Glutamatergic neuron (in vitro differentiated cells): ENCODE results near the gene ZNF530. TPM values are rescaled to one million over a fixed set of nuclear protein-coding genes. Genes with fewer than 3 reads are reported as not detected.

Source experiments
- DNase-seq: peaks from one replicate; pipeline ENCODE4 v3.0.0; 2022
- H3K27ac Mint-ChIP-seq: one replicate; pipeline ENCODE4 v1.8.0; 2020; ENCODE audit warnings: mild to moderate bottlenecking, mixed read lengths, inconsistent platforms; ENCODE audit not compliant: unreplicated experiment
- H3K27me3 Mint-ChIP-seq: one replicate; pipeline ENCODE4 v1.8.0; 2020; ENCODE audit warnings: mild to moderate bottlenecking, moderate library complexity, mixed read lengths, inconsistent platforms; ENCODE audit not compliant: unreplicated experiment
- H3K36me3 Mint-ChIP-seq: one replicate; pipeline ENCODE4 v1.8.0; 2020; ENCODE audit warnings: mild to moderate bottlenecking, mixed read lengths, inconsistent platforms; ENCODE audit not compliant: unreplicated experiment
- H3K4me1 Mint-ChIP-seq: one replicate; pipeline ENCODE4 v1.8.0; 2020; ENCODE audit warnings: mild to moderate bottlenecking, low read depth, mixed read lengths, inconsistent platforms; ENCODE audit not compliant: unreplicated experiment
- H3K4me3 Mint-ChIP-seq: one replicate; pipeline ENCODE4 v1.8.0; 2020; ENCODE audit warnings: mild to moderate bottlenecking, mixed read lengths, inconsistent platforms; ENCODE audit not compliant: unreplicated experiment
- H3K9me3 Mint-ChIP-seq: one replicate; pipeline ENCODE4 v1.8.0; 2020; ENCODE audit warnings: mild to moderate bottlenecking, moderate library complexity, mixed read lengths, inconsistent platforms; ENCODE audit not compliant: unreplicated experiment
- CTCF ChIP-seq: fragments of 200-600 bp; sonication (generic); IDR thresholded peaks from one replicate; pipeline ENCODE4 v1.5.0; 2021; ENCODE audit not compliant: partially characterized antibody, unreplicated experiment
- total RNA-seq: library from RNA; stranded (reverse); fragmentation: NEBNext Ultra II Directional; extraction: Animal tissue kit (Norgen Biotek cat#: 25700); gene quantifications from one replicate; pipeline ENCODE4 v1.2.1, GENCODE V29; 2021; ENCODE audit not compliant: unreplicated experiment

ZNF530 gene
- total RNA-seq, 1 donor from 2014 or later, result 4.6 TPM

- Mint-ChIP-seq H3K4me3 (no peak overlapping the region), H3K4me1 (no peaks in the 10 kb centered on the region), H3K27ac (no peak overlapping the region), H3K36me3 (peaks cover 80% of the 10 kb centered on the region), H3K9me3 (peaks cover 39% of the 10 kb centered on the region), H3K27me3 (peaks cover 2% of the 10 kb centered on the region)
- TF ChIP-seq CTCF, result no peak
- no peak for DNase-seq
Measured at GRCh38 chr19:57572415-57572947, 27.2 kb upstream of the ZNF530 start.

GRCh38 chr19:57576661-57577060 lies 23.0 kb upstream of the ZNF530 start:
- Mint-ChIP-seq H3K9me3 (peaks cover 33% of the 10 kb centered on the region), H3K4me3 (peak overlapping the region; percentile 12), H3K27ac (no peak overlapping the region), H3K27me3 (peaks cover 2% of the 10 kb centered on the region), H3K36me3 (peaks cover 63% of the 10 kb centered on the region), H3K4me1 (no peaks in the 10 kb centered on the region)
- no peak for DNase-seq
- no peak for TF ChIP-seq CTCF

- no peak for TF ChIP-seq CTCF
- peak; percentile 93 for DNase-seq
- Mint-ChIP-seq H3K27me3 (peaks cover 2% of the 10 kb centered on the region), H3K36me3 (peaks cover 44% of the 10 kb centered on the region), H3K9me3 (peaks cover 26% of the 10 kb centered on the region), H3K4me3 (peak within 1 kb of the TSS; percentile 86), H3K4me1 (no peaks in the 10 kb centered on the region), H3K27ac (peak within 1 kb of the TSS; percentile 43)
Measured at GRCh38 chr19:57578487-57579205, 21.0 kb upstream of the ZNF530 start, which contains the start of gene ZNF416. Gene ZNF416, minus strand, starts transcription at chr19:57578911. Its CDS starts 207 bp downstream, at chr19:57578704.

- Mint-ChIP-seq H3K36me3 (peaks cover 38% of the 10 kb centered on the region), H3K27ac (no peak overlapping the region), H3K4me3 (no peak overlapping the region), H3K4me1 (peaks cover 6% of the 10 kb centered on the region), H3K27me3 (peaks cover 9% of the 10 kb centered on the region), H3K9me3 (peaks cover 18% of the 10 kb centered on the region)
- no peak for DNase-seq
- TF ChIP-seq CTCF, result no peak
Measured at GRCh38 chr19:57583104-57583520, 16.6 kb upstream of the ZNF530 start.
